ENCODE data around the gene TMEM94.

The TMEM94 gene

DNA sequence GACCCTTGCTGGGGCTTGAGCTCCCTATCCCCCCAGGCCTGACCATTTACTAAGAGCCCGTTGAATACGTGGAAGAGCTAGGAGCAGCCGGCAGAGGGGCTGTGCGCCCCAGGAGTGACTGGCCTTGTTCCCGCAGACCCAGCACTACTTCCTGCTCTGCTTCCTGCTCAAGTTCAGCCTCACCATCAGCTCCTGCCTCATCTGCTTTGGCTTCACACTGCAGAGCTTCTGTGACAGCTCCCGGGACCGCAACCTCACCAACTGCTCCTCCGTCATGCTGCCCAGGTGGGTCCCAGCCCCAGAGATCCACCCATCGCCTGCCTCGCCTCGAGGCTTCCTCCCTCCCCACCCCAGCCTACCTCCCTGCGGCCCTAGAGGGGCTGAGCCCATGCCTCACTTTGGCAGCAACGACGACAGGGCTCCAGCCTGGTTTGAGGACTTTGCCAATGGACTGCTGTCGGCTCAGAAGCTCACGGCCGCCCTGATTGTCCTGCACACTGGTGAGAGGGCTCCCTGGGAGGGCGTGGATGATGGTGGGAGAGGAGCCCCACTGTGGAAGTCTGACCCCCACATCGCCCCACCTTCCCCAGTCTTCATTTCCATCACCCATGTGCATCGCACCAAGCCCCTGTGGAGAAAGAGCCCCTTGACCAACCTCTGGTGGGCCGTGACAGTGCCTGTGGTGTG is 41.7 kb downstream of the TMEM94 start:
- no peak for DNase-seq (ENCODE audit: low read depth in 2 of 2)

DNA sequence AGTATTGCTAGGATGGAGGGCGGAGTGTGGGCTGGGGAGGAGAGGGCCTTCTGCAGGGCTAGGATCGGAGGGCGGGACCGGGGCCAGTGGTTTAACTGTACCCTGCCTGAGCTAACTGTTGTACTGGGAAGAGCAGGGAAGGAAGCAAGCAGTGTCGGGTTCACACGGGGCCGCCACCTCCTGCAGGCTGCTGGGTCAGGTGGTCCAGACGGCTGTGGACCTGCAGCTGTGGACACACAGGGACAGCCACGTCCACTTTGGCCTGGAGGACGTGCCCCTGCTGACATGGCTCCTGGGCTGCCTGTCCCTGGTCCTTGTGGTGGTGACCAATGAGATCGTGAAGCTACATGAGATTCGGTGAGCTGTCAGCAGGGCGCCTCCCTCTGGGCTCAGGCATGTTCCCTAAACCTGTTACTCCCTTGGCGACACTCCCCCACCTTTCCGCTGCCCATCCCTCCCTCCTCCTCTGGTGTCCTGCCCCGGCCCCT is 42.3 kb downstream of the TMEM94 start:
- no peak for DNase-seq (ENCODE audit: low read depth in 2 of 2)

DNA sequence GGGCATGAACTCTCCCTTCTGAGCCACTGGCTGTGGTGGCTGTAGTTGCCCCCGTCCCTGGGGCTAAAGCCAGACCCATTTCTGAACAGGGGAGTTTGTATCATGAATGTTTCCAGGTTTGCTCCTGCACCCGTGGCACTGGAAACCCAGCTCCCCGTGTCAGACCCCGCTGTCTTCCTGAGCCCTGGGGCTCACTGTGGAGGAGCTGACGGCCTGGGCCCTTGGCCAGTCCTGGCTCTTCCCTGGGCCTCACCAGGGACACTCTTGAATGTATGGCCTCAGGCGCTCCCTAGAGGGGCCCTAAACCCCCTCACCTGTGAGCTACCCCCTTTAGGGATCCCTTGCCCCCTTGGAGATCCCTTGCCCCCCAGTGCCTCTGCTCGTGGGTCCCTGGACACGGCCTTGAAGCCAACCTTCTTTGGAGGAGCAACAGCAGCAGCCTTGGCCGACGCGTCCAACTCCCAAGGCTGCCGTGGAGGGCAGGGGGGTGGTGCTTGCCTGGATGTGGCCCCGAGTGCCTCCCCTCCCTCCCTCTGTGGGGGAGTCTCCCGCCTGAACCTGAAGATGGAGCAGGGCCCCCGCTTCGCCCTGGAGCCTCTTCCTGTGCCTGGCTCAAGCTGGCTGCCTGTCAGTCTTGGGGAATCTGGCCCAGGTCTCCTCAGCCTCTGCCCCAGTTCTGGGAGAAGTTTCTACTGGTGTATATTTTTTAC is 43.0 kb downstream of the TMEM94 start:
- DNase-seq (ENCODE audit: low read depth in 2 of 2): no peak

DNA sequence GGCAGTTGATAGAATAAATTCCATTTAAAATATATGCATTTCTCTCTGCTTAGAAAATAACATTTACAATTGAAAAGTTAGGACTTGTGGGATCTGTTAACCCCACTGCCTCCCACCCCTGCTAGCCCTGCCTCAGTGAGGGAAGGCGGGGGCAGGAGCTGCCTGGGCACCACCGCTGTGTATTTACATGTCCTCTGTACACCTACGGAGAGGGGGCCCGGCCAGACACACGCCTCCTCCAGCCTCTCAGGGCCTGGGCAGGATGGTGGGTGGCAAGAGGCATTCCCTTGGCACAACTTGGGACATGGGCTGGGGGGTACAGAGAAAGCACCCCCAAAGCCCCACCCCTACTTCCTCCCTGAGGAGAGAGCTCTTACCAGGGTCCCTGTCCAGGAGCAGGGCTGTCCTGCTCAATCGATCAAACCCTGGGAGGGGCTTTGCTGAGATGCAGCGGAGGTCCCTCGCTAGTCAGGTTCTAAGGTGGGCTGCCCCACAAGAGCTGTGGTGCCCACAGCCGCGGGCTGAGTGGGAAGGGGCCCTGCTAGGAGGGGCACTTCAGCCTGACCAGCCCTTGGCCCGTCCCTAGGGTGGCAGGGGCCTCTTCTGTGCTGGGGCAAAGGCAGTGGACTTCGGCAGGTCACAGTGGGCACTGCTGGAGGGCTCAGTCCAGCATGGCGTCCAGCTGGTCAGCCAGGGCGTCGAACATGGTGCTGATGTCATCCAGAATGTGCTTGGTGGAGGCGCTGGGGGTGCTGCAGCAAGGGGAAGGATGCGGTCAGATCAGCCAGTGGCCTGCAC is 44.2 kb downstream of the TMEM94 start:
- DNase-seq (ENCODE audit: low read depth in 2 of 2): no peak

DNA sequence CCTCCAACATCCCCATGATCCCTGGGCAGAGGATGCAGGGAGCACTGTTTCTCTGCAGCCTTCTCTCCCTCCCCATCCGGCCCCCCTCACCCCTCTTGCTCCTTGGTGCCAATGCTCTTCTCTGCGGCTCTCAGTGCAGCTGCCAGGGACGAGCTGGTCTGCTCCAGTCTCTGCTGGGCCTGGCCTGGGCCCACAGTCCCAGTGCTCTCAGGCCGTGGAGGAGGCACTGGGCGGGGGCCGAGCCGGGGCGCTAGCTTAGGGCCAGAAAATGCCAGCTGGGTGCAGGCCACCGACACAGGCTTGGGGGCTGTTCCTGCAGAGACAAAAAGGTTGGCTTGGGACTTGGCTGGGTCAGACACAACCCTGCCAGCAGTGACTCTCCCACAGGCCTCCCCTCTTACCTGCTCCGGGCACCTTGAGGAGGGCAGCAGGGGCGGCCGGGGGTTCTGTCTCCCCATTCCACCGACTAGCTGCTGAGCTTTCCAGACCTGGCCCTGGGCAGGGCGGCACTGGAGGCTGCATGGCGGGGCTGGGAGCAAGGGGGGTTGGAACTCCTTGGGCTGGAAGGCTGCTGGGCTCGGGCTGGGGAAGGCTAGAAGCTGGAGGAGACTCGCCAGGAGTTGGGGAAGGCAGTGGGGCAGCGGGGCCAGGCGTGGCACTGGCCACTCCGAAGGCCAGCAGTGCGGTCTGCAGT is 45.1 kb downstream of the TMEM94 start:
- no peak for DNase-seq (ENCODE audit: low read depth in 2 of 2)

DNA sequence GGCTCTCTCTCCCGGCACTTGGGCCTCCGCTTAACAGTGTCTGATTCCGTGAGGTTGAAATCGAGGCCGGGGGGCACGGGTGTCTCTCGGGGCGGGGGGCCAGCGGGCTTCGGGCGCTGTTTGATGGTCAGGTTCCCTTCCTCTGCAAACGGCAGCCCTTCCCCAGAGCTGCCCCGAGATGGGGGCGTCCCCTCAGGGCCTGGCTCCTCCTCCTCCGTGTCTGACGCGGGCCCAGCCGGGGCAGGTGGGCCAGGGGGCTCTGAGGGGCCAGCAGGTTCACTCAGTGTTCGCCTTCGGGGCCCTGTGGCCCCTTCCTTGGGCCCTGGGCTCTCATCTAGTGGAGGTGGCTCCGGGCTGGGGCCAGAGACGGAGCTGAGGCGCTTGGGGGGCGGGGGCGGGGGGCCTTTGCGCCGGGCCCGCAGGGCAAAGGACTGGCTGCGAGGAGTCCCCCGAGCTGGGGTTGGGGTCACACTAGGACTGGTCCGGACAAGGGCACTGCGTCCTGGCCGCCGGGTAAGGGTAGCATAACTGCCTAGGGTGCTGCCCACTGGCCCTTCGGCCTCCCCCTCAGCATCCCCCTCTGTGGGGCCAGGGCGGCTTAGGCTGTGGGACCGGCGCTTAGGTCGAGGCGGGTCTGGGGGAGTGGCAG is 45.8 kb downstream of the TMEM94 start:
- no peak for DNase-seq (ENCODE audit: low read depth in 2 of 2)

DNA sequence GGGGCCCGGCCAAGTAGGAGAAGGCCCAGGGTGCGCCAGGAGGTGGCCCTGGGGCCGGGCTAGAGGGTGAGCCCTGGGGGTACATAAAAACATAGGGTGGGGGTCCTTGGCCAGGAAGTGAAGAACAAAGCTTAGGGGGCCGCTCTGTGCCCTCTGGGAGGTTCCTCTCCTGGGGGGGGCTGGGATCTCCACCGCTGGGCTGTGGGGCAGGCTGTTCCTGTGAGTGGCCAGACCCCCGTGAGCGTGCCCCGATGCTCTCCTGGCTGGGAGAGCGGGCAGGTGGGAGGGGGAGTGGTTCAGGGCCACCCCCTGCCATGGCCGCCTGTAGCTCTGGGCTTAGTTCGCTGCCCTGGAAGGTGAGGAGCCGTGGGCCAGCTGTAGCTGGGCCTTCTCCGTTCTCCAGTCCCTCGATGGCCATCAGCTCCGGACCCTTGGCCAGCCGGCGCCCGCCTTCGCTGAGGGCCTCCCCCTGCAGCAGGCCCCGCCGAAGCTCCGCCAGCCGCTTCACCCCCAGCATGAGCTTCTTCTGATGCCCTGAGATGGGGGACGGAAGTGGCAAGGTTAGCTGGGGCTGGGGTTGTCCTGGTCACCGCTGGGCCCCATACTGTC is 46.4 kb downstream of the TMEM94 start:
- no peak for DNase-seq (ENCODE audit: low read depth in 2 of 2)

DNA sequence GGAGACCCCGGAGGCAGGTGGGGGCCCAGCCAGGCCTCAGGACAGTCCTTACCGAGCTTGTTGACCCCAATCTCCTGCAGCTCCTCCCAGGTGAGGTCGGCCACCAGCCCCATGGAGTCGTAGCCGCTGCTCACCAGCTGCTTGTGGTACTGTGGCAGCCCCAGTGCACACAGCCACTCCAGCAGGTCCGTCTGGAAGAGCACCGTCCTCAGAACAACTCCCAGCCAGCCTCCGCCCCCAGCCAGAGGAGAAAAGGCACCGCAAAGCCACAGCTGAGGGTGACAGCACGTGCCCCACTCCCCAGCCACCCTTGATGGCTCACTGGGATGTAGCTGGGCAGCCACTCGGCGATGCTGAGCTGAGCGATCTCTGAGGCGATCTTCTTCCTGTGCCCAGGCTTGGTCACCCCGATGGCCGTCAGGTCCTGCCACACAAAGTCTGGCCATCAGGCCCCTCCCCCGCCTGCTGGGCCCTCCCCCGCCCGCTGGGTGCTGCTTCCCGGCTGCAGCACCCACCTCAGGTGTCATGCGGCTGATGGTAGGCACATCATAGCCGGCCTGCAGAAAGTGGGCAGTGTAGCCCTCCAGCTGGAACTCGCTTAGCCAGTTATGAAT is 47.0 kb downstream of the TMEM94 start:
- DNase-seq (ENCODE audit: low read depth in 2 of 2): no peak

DNA sequence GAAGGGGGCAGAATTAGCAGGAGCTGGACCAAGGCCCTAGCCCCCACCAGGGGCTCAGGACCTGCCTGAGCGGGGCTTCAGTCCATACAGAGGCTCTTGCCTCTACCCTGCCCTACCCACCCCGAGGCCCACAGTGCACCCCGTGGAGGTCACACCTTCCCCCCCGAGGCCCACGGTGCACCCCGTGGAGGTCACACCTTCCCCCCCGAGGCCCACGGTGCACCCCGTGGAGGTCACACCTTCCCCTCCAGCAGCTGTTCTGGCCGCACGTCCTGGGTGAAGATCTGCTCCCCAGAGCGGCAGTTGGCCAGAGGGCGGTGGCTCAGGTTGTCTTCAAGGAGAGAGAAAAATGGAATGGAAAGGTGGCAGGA is 47.5 kb downstream of the TMEM94 start:
- no peak for DNase-seq (ENCODE audit: low read depth in 2 of 2)

DNA sequence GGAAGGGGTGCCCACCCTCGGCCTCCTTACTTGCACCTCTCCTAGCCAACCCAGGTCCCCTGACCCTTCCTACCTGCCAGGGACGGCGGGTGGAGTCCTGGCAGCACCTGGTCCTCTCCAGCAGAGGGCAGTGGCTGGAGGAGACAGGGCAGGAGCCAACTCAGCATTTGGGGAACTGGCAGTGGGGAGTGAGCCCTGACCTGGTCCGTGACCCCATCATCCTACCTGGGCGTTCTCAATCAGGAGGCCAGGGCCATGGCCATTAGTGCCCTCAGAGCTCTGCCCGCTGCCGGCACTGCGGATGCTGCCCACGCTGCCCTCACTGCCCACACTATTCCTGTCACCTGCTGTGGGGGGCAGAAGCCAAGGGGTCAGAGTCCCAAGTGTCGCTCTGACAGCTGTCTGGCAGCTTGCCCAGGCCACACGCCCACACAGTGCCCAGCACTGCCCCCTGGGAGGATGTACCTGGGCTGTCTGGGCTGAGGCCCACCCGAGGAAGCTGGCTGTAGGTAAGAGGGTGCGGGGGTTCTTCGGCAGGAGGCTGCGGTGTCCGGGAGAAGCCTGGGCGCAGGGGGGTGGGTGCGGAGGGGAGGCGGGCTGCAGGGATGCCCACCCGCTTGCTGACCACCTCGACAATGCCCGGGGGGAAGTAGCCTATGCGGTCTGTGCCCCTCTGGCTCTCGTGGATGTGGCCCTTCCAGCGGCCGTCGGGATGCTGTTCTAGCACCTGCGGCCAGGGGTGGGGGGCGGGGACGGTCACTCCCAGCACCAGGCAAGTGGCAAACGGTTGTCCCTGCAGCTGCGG is 48.1 kb downstream of the TMEM94 start:
- DNase-seq (ENCODE audit: low read depth in 2 of 2): no peak

DNA sequence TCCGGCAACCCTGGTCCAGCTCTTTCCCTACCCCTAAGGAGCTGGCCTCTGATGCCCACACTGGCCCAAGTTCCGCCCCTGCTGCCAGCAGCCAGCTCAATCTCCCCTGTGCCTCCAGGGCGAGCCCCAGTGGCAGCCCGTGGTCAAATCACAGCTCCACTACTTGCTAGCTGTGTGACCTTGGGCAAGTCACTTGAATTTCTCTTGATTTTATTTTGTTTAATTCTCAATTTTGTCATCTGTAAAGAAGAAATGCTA is 48.6 kb downstream of the TMEM94 start:
- no peak for DNase-seq (ENCODE audit: low read depth in 2 of 2)

DNA sequence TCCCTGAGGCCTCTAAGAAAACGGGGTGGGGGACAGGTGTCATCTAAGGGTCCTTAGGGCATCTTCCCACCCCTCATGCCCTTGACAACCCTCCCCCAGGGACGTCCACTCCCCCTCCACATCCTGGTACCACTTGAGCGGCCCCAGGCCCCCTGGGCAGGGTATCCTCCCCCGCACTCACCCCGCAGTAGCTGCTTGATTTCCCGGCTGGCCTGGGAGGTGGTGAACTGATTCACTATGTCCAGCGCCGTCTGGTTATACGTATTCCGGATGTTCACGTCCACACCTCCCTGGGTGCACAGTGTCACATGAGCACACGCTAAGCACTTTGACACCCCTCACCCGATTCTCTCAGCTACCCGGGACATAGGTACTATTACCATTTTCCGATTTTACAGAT is 49.2 kb downstream of the TMEM94 start:
- DNase-seq (ENCODE audit: low read depth in 2 of 2): no peak

DNA sequence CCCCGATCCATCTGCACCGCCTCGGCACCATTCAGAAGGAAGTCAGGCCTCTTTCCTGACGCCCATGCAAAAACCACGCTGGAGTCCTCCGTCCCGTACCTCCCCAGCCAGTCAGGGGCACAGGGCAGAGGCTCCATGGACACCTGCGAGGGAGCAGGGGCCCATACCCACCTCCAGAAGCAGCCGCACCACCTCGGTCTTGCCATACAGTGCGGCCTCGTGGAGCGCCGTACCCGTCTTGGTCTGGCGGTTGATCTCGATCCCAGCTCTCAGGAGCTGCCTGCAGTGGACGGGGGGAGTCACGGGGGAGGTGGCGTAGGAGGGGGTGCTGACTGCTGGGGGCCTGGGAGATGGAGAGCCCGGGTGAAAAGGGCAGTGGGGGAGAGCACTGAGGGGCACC is 49.7 kb downstream of the TMEM94 start:
- no peak for DNase-seq (ENCODE audit: low read depth in 2 of 2)

DNA sequence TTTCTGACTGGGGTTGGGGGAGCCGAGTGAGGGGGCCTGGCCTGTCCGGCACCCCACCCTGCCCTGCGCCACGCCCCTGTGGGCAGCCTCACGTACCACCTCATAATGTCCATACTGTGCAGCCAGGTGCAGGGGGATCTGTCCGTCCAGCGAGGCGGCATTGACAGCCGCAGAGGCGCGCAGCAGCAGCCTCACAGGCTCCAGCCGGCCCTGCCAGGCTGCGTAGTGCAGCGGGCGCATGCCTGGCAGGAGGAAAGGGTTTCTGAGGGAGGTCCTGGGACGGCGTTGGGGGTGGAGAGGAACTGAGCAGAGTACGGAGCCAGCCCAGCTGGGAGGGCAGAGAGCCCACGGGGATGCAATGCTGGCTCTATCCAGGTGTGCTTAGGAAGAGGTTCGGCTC is 50.5 kb downstream of the TMEM94 start:
- DNase-seq (ENCODE audit: low read depth in 2 of 2): no peak

DNA sequence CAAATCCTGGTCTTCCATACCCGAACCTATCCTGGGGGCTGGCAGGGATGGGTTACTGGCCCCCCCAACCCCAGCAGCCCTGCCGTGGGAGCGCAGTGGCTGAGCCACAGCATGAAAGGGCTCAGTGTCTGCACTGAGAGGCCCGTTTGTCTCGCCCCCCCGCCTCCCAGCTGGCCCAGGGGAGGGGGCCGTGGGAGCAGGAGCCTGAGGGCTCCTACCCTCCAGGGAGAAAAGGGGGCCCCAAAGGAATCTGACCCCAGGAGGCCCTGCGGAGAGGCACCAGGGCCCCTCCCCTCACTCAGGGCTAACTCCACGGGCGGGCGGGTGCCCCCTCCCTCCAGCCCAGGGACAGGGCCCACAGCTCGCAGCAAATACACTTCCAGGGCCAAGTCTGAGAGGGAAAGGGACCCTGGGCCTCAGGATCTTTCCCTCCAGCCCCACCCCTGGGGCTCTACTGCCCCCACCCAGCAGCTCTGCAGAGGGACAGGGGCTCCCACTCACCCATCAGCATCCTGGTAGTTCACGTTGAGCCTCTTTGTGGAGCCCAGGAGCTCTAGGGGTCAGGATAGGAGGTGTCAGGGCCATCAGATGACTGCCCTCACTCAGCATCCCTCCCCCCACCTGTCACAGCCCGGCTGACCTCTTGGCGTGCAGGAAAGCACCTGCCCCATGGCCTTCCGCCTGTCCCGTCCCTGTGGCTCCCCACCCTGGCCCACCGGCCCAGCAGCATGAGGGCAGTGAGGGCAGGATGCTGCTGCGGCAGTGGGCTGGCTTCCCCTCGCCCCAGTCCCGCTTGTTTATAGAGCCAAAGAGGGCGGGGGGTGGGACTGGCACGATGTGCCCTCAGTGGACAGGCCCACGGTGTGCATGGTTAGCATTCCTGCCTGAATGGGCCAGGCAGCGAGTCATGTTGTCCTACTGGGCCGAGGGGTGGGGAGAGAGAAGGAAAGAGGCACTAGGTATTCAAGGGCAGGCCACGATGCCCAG is 51.6 kb downstream of the TMEM94 start:
- no peak for DNase-seq (ENCODE audit: low read depth in 2 of 2)

DNA sequence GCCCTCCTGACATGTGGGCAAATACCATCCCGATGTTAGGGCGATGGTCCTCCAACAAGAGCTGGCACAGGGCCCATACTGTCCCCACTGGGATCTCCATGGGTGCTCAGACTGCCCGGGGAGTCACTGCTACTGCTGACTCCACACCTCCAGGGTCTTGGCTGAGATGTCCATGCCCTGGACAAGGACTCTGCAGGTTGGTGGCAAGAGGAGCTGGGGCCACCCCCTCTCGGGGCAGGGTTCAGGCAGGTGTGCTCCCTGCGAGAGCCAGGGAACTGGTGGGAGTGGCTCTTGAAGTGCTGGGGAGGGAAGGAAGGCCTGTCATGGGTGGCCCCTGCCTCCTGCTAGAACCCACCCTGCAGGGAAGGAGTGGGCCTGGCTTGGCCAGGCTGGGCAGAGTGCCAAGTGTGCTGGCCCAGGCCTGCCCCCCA is 52.5 kb downstream of the TMEM94 start:
- no peak for DNase-seq (ENCODE audit: low read depth in 2 of 2)

DNA sequence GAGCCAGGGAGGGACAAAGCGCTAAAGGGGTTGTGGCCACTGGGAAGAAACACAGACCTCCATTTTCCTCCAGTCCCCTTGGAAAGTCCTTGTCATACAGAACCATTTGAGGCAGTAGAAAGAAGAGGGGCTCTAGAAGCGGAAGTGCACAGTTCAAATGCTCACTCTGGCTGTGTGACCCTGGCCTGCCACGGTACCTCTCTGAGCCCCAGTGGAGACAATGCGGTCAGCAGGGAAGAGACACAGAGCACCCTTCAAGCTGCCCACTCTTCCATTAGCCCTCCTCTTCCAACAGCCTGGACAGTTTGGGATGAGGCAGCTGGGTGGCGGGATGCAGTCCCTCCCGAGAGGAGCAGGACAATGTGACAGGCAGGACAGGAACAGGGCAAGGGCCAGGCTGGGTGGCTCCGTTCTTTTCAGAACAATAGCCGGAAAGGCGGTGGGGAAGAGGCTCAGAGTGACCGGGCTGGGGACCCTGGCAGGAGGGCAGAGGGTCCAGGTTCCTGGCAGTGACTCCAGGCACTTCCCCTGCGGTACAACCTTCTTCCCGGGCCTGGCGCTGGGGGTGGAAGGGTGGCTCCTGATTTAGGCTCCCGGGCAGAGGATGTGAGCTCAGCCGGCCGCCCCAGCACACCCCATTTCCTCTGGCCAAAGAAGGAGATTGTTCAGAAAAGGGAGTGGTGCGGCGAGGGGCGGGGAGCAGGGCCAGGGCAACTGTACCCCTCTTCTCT is 53.3 kb downstream of the TMEM94 start:
- no peak for DNase-seq (ENCODE audit: low read depth in 2 of 2)

DNA sequence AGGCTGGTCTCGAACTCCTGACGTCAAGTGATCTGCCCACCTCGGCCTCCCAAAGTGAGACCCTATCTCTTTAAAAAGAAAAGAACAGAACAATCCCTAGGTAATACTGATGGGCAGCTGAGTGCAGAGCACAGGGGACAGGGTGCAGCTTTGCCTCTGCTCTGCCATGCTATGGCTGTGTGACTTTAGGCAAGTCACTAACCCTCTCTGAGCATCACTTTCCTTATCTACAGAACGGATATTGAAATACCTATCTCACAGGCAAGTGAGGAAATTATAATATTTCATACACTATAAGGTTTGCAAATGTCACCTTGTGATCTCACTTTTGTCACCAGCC is 54.8 kb downstream of the TMEM94 start:
- no peak for DNase-seq (ENCODE audit: low read depth in 2 of 2)
